Cardiac septum (tissue), 1 donor: Measurements from ENCODE around the gene BRD3OS. TPM values are rescaled to one million over a fixed set of nuclear protein-coding genes. Genes with fewer than 3 reads are reported as not detected.

Experiments
- DNase-seq: peaks from one replicate; pipeline ENCODE4 v3.0.0-alpha.2; 2020; ENCODE audit warnings: low spot score
- intact Hi-C: fragments of 100-400 bp; cut with DNase I; formaldehyde crosslinking; loops from one replicate; pipeline ENCODE4 v1.14.0; 2022
- total RNA-seq: library from RNA; stranded (reverse); fragmentation: NEBNext Ultra II Directional; extraction: Animal tissue kit (Norgen Biotek cat#: 25700); gene quantifications from one replicate; pipeline ENCODE4 v1.2.1, GENCODE V29; 2021
- donor health status: DM: no; HTN: no; CAD: no.

Gene BRD3OS
- total RNA-seq, 1 donor from 2014 or later: 9.0 TPM

GRCh38 chr9:134029248-134030226 lies 4.3 kb downstream of the BRD3OS start:
- no peak for DNase-seq
- intact Hi-C loops: loop anchor here (5.0 kb wide), 2 partner anchors 38 to 108 kb away; partner anchors contain the start of genes BRD3 and WDR5

- no peak for DNase-seq
- intact Hi-C loops: no loop called here
Measured at GRCh38 chr9:134030821-134031470, 5.7 kb downstream of the BRD3OS start.

GRCh38 chr9:134031783-134032182 lies 6.5 kb downstream of the BRD3OS start:
- intact Hi-C loops: no loop called here
- DNase-seq: no peak

GRCh38 chr9:134032456-134033222 lies 7.4 kb downstream of the BRD3OS start:
- intact Hi-C loops: no loop called here
- DNase-seq: no peak

- DNase-seq: no peak
- intact Hi-C loops: no loop called here
Measured at GRCh38 chr9:134033516-134034214, 8.4 kb downstream of the BRD3OS start.

GRCh38 chr9:134034215-134035040 lies 9.1 kb downstream of the BRD3OS start:
- no peak for DNase-seq
- intact Hi-C loops: no loop called here

- DNase-seq: no peak
- intact Hi-C loops: no loop called here
Measured at GRCh38 chr9:134035041-134036039, 10.1 kb downstream of the BRD3OS start.

- no peak for DNase-seq
- intact Hi-C loops: no loop called here
Measured at GRCh38 chr9:134036130-134036529, 10.8 kb downstream of the BRD3OS start.

- no peak for DNase-seq
- intact Hi-C loops: no loop called here
Measured at GRCh38 chr9:134037641-134038040, 12.4 kb downstream of the BRD3OS start.

- intact Hi-C loops: no loop called here
- DNase-seq: no peak
Measured at GRCh38 chr9:134039386-134040175, 14.3 kb downstream of the BRD3OS start.

GRCh38 chr9:134040176-134040565 lies 14.9 kb downstream of the BRD3OS start:
- intact Hi-C loops: no loop called here
- DNase-seq: no peak

GRCh38 chr9:134040781-134041648 lies 15.7 kb downstream of the BRD3OS start:
- intact Hi-C loops: no loop called here
- no peak for DNase-seq

GRCh38 chr9:134041649-134041962 lies 16.3 kb downstream of the BRD3OS start:
- intact Hi-C loops: no loop called here
- DNase-seq: no peak

GRCh38 chr9:134043531-134043988 lies 18.3 kb downstream of the BRD3OS start:
- DNase-seq: no peak
- intact Hi-C loops: no loop called here

- no peak for DNase-seq
- intact Hi-C loops: no loop called here
Measured at GRCh38 chr9:134044944-134045343, 19.7 kb downstream of the BRD3OS start.
